NCI-H187 (cell line): ENCODE data around the gene SNRNP25.
A peak's percentile ranks its signal among the peaks of the same experiment; 100 is the strongest.

Experiments
- DNase-seq, 2 experiments: peaks; one replicate each; lab custom pipeline; 2025; lab: John Stamatoyannopoulos, UW

SNRNP25 gene

GRCh38 chr16:78444-79150 is 25.0 kb downstream of the SNRNP25 start:
- no peak for DNase-seq

GRCh38 chr16:79151-80054 is 25.8 kb downstream of the SNRNP25 start:
- DNase-seq: no peak

- DNase-seq: no peak
Measured at GRCh38 chr16:83060-83603, 29.5 kb downstream of the SNRNP25 start.

GRCh38 chr16:83781-84615 is 30.4 kb downstream of the SNRNP25 start:
- no peak for DNase-seq

GRCh38 chr16:84718-85406 is 31.2 kb downstream of the SNRNP25 start:
- DNase-seq: no peak

GRCh38 chr16:85407-85782 is 31.8 kb downstream of the SNRNP25 start:
- DNase-seq: no peak

- no peak for DNase-seq
Measured at GRCh38 chr16:85865-86264, 32.2 kb downstream of the SNRNP25 start.

- no peak for DNase-seq
Measured at GRCh38 chr16:86483-86952, 32.9 kb downstream of the SNRNP25 start.

GRCh38 chr16:88613-89012 is 35.0 kb downstream of the SNRNP25 start:
- DNase-seq: no peak

GRCh38 chr16:89391-90302 is 36.0 kb downstream of the SNRNP25 start:
- DNase-seq: no peak

GRCh38 chr16:91484-91883 is 37.9 kb downstream of the SNRNP25 start:
- DNase-seq: peak; percentile 44 to 76

GRCh38 chr16:92431-93339 is 39.1 kb downstream of the SNRNP25 start:
- no peak for DNase-seq

- no peak for DNase-seq
Measured at GRCh38 chr16:94918-95265, 41.3 kb downstream of the SNRNP25 start.

GRCh38 chr16:96935-97381 is 43.3 kb downstream of the SNRNP25 start:
- DNase-seq: peak; percentile 77 to 88

- no peak for DNase-seq
Measured at GRCh38 chr16:97822-98221, 44.2 kb downstream of the SNRNP25 start.

GRCh38 chr16:100989-101388 is 47.4 kb downstream of the SNRNP25 start:
- no peak for DNase-seq

- no peak for DNase-seq
Measured at GRCh38 chr16:101586-101985, 48.0 kb downstream of the SNRNP25 start.

- no peak for DNase-seq
Measured at GRCh38 chr16:102060-102855, 48.6 kb downstream of the SNRNP25 start.
